ENCODE data around the gene RAB4A. TPM values are rescaled to one million over a fixed set of nuclear protein-coding genes. Genes with fewer than 3 reads are reported as not detected.

The RAB4A gene
- total and polyA plus RNA-seq, 2 of the 13 experiments (the other 11 are each of a cell fraction or from before 2014, with no cell fraction given): 56.0 to 80.1 TPM

DNA sequence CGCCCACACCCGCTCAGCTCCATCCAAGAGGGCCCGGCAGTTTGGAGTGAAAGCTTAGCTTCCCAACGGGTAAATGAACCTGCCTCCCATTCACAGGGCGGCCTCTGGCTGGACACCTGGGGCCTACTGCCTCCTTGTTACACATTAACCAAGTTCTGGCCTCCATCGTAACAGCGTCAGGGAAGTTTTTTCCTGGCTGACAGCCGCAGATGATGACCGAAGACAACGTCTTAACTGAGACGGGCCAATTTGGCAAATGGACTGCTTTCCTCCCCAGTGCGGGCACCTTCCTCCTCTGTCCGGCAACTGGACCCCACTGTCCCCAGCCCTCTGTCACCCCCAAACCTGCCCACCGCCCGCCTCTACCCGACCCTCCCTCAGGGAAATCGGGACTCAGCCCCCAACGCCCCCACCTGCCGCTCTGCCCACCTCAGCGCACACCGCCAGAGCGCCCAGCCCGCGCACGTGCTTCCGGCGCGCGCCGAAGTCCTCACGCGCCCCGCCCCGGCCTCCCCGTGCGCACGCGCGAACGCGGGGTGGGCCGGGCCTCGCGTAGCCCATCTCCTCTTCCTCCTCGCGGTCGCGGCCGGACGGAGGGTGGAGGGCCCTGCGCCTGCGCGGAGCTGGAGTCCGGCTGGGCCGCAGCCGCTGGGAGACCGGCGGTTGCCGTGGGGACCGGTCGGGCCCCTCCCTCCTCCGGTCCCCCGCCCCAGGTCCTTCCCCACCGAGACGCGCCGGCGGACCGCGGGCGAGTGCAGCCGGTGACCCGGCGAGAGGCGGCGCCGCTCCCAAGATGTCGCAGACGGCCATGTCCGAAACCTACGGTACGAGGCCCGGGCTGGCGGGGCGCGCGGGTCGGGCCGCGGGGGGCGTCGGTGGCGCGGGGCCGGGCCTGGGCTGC lies at the start of gene RAB4A (continued):
- TF ChIP-seq NCOR1 (IDR thresholded peaks at IDR 0.05; ENCODE audit: borderline replicate concordance, low read length) (peak; percentile 32; the same call in 1 of the 2 replicates), DNMT3B (CRISPR knock-in tag; conservative IDR thresholded peaks at IDR 0.05) (no peak), ZNF234 (CRISPR knock-in tag; conservative IDR thresholded peaks at IDR 0.05) (peak; percentile 85), FOXO1 (CRISPR knock-in tag; IDR thresholded peaks at IDR 0.05) (0 out of 2 replicates have a peak, but pooled peaks have one; percentile 24), PITX1 (CRISPR knock-in tag; IDR thresholded peaks at IDR 0.05) (peak; percentile 18; the same call in 1 of the 2 replicates), ZNF557 (CRISPR knock-in tag; IDR thresholded peaks at IDR 0.05) (0 out of 2 replicates have a peak, but pooled peaks have one; percentile 49), ZNF550 (CRISPR knock-in tag; IDR thresholded peaks at IDR 0.05; ENCODE audit: borderline replicate concordance) (0 out of 2 replicates have a peak, but pooled peaks have one; percentile 82), ZNF281 (CRISPR knock-in tag; IDR thresholded peaks at IDR 0.05; ENCODE audit: borderline replicate concordance) (0 out of 2 replicates have a peak, but pooled peaks have one; percentile 21), CAMTA2 (CRISPR knock-in tag; IDR thresholded peaks at IDR 0.05; ENCODE audit: borderline replicate concordance) (peak; percentile 84; the same call in 1 of the 2 replicates), ZNF781 (CRISPR knock-in tag; IDR thresholded peaks at IDR 0.05; ENCODE audit: borderline replicate concordance, not compliant biosample characterization) (no peak), GFI1 (CRISPR knock-in tag; IDR thresholded peaks at IDR 0.05; ENCODE audit: borderline replicate concordance) (peak; percentile 84; the same call in 1 of the 2 replicates), CCAR2 (optimal IDR thresholded peaks at IDR 0.05; ENCODE audit: low read depth, low read length) (no peak), TSC22D2 (CRISPR knock-in tag; IDR thresholded peaks at IDR 0.05; ENCODE audit: borderline replicate concordance) (peak; percentile 74; the same call in 1 of the 2 replicates), ZNF746 (CRISPR knock-in tag; IDR thresholded peaks at IDR 0.05) (peak; percentile 70), ZNF782 (CRISPR knock-in tag; IDR thresholded peaks at IDR 0.05; ENCODE audit: borderline replicate concordance) (no peak), KDM6A (CRISPR knock-in tag; IDR thresholded peaks at IDR 0.05; ENCODE audit: low read depth) (no peak), CBFB (CRISPR knock-in tag; IDR thresholded peaks at IDR 0.05) (no peak), NRL (CRISPR knock-in tag; IDR thresholded peaks at IDR 0.05; ENCODE audit: borderline replicate concordance) (peak; percentile 87), ZNF317 (CRISPR knock-in tag; IDR thresholded peaks at IDR 0.05) (0 out of 2 replicates have a peak, but pooled peaks have one; percentile 27), RARG (CRISPR knock-in tag; IDR thresholded peaks at IDR 0.05; ENCODE audit: low read depth) (peak; percentile 67; the same call in 1 of the 2 replicates), ZSCAN5A (CRISPR knock-in tag; IDR thresholded peaks at IDR 0.05; ENCODE audit: borderline replicate concordance) (peak; percentile 74; the same call in 1 of the 2 replicates)
- TF ChIP-seq, protein P1, sequence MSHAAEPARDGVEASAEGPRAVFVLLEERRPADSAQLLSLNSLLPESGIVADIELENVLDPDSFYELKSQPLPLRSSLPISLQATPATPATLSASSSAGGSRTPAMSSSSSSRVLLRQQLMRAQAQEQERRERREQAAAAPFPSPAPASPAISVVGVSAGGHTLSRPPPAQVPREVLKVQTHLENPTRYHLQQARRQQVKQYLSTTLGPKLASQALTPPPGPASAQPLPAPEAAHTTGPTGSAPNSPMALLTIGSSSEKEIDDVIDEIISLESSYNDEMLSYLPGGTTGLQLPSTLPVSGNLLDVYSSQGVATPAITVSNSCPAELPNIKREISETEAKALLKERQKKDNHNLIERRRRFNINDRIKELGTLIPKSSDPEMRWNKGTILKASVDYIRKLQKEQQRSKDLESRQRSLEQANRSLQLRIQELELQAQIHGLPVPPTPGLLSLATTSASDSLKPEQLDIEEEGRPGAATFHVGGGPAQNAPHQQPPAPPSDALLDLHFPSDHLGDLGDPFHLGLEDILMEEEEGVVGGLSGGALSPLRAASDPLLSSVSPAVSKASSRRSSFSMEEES (CRISPR knock-in tag; IDR thresholded peaks at IDR 0.05): peak; percentile 75; the same call in 1 of the 2 replicates

Data from HepG2 (cell line).